ENCODE data around the gene PHACTR2. TPM values are rescaled to one million over a fixed set of nuclear protein-coding genes. Genes with fewer than 3 reads are reported as not detected.

Gene PHACTR2
- total RNA-seq, 1 experiment from 2014 or later: 27.6 TPM

DNA sequence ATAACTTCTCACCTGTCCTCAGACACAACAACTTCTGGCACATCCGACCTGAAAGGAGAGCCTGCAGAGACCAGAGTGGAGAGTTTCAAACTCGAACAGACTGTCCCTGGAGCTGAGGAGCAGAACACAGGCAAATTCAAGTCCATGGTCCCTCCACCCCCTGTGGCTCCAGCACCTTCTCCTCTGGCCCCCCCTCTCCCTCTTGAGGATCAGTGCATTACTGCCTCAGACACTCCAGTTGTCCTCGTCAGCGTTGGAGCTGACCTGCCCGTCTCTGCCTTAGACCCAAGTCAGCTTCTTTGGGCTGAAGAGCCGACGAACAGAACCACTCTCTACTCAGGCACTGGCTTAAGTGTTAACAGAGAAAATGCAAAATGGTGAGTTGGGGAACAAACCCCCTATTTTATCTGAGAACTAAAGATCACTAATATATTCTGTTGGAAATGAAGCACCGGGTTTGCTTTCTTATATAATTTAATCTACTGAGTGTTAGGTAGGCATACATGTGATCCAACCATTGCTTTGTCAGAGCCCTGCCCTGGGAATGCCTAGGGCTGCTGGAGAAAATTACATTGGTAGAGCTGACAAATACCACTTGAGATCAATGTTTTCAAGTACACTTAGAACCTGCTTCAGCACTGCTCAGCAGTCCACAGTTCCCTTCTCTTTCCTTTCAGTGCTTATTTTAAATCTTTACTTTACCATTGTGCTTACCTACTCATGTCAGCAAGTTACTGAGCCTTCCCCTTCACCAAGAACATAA is 87.8 kb downstream of the PHACTR2 start:
- no peak overlapping the region for H3K4me3 ChIP-seq (replicated peaks in 1 of 2; ENCODE audit: low read depth in 1 of 2, low read length in 2 of 2)
- H3K9me3 ChIP-seq (ENCODE audit: control insufficient read depth in 1 of 2, insufficient read depth in 1 of 2, low read depth in 1 of 2, low read length in 2 of 2): no peaks in the 10 kb centered on the region
- BruUV-seq (replicated peaks): no TSS peak
- H3K4me1 ChIP-seq (ENCODE audit: control insufficient read depth in 1 of 2, insufficient read depth in 2 of 2, low read length in 2 of 2): no peaks in the 10 kb centered on the region
- no peaks in the 10 kb centered on the region for H4K20me1 ChIP-seq (ENCODE audit: insufficient read depth)
- H3K27me3 ChIP-seq (ENCODE audit: insufficient read depth, low read length): no peaks in the 10 kb centered on the region
- RAD21 ChIA-PET (ENCODE audit: low non-redundant PET in 1 of 2, low total read pairs in 2 of 2, uncharacterized antibody in 2 of 2, unreplicated experiment in 2 of 2): no interaction called here
- DNase-seq (ENCODE audit: low read depth, low spot score) (no peak), ATAC-seq (no peak)
- no peak overlapping the region for H3K4me2 ChIP-seq (ENCODE audit: low read length)
- CTCF ChIA-PET: no interaction called here
- H3K9ac ChIP-seq (ENCODE audit: low read length): no peak overlapping the region
- no peak overlapping the region for H3K27ac ChIP-seq (ENCODE audit: low read depth, low read length)
- POLR2A ChIA-PET: no interaction called here
- no peak overlapping the region for H2AFZ ChIP-seq (ENCODE audit: low read depth, low read length, poor library complexity, severe bottlenecking)
- H3K9me2 ChIP-seq (ENCODE audit: insufficient read depth): no peaks in the 10 kb centered on the region
- intact Hi-C loops (cut with micrococcal nuclease): no loop called here
- no peaks in the 10 kb centered on the region for H3K36me3 ChIP-seq (ENCODE audit: control insufficient read depth in 1 of 2, insufficient read depth in 2 of 2, low read length in 2 of 2)
- H3K79me2 ChIP-seq (ENCODE audit: insufficient read depth, low read length): no peaks in the 10 kb centered on the region
- TF ChIP-seq POLR2A (IDR thresholded peaks at IDR 0.05; ENCODE audit: borderline replicate concordance, extremely low read depth, insufficient read depth, insufficient read length) (no peak), RAD21 (IDR thresholded peaks at IDR 0.05; ENCODE audit: low read depth) (no peak), ZFX (IDR thresholded peaks at IDR 0.05) (no peak), SIN3A (IDR thresholded peaks at IDR 0.05; ENCODE audit: low read depth) (no peak), ELF1 (IDR thresholded peaks at IDR 0.05; ENCODE audit: borderline replicate concordance, low read depth) (no peak), JUND (IDR thresholded peaks at IDR 0.05) (no peak), SP1 (IDR thresholded peaks at IDR 0.05; ENCODE audit: low read depth) (no peak), EZH2 (IDR thresholded peaks at IDR 0.05) (no peak), CBX3 (IDR thresholded peaks at IDR 0.05; ENCODE audit: low read depth) (no peak), EGR1 (IDR thresholded peaks at IDR 0.05; ENCODE audit: low read depth) (no peak), POLR2AphosphoS5 (IDR thresholded peaks at IDR 0.05; ENCODE audit: low read depth, low read length) (no peak), YY1 (IDR thresholded peaks at IDR 0.05; ENCODE audit: extremely low read depth, insufficient replicate concordance, low read depth, low read length) (no peak), SRF (IDR thresholded peaks at IDR 0.05; ENCODE audit: low read depth) (no peak)
- TF ChIP-seq, protein P1, sequence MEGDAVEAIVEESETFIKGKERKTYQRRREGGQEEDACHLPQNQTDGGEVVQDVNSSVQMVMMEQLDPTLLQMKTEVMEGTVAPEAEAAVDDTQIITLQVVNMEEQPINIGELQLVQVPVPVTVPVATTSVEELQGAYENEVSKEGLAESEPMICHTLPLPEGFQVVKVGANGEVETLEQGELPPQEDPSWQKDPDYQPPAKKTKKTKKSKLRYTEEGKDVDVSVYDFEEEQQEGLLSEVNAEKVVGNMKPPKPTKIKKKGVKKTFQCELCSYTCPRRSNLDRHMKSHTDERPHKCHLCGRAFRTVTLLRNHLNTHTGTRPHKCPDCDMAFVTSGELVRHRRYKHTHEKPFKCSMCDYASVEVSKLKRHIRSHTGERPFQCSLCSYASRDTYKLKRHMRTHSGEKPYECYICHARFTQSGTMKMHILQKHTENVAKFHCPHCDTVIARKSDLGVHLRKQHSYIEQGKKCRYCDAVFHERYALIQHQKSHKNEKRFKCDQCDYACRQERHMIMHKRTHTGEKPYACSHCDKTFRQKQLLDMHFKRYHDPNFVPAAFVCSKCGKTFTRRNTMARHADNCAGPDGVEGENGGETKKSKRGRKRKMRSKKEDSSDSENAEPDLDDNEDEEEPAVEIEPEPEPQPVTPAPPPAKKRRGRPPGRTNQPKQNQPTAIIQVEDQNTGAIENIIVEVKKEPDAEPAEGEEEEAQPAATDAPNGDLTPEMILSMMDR (IDR thresholded peaks at IDR 0.05 in 2 of 3, conservative IDR thresholded peaks at IDR 0.05 in 1 of 3; ENCODE audit: borderline replicate concordance in 1 of 3, insufficient read depth in 1 of 3, low read depth in 2 of 3, low read length in 2 of 3): no peak
- TF ChIP-seq, protein P2, sequence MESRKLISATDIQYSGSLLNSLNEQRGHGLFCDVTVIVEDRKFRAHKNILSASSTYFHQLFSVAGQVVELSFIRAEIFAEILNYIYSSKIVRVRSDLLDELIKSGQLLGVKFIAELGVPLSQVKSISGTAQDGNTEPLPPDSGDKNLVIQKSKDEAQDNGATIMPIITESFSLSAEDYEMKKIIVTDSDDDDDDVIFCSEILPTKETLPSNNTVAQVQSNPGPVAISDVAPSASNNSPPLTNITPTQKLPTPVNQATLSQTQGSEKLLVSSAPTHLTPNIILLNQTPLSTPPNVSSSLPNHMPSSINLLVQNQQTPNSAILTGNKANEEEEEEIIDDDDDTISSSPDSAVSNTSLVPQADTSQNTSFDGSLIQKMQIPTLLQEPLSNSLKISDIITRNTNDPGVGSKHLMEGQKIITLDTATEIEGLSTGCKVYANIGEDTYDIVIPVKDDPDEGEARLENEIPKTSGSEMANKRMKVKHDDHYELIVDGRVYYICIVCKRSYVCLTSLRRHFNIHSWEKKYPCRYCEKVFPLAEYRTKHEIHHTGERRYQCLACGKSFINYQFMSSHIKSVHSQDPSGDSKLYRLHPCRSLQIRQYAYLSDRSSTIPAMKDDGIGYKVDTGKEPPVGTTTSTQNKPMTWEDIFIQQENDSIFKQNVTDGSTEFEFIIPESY (IDR thresholded peaks at IDR 0.05; ENCODE audit: extremely low read depth, insufficient replicate concordance, low read length): no peak
- TF ChIP-seq, protein P3, sequence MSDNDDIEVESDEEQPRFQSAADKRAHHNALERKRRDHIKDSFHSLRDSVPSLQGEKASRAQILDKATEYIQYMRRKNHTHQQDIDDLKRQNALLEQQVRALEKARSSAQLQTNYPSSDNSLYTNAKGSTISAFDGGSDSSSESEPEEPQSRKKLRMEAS (IDR thresholded peaks at IDR 0.05): no peak
